Calu3 (cell line): ENCODE measurements around the gene KCNH1. TPM values are rescaled to one million over a fixed set of nuclear protein-coding genes. Genes with fewer than 3 reads are reported as not detected.

Experiments
- BruUV-seq: library from RNA; stranded (reverse); fragments of 400-500 nt; replicated peaks from 2 replicates; lab custom pipeline; 2021; lab: Mats Ljungman, UMichigan
- CTCF ChIA-PET: fragments of 300-600 bp; sonication (Branson Sonifier 250); formaldehyde crosslinking; loops from one replicate; lab custom pipeline; 2022; ENCODE audit warnings: antibody characterized with exemption; lab: Charles Lee
- DNase-seq: peaks from one replicate; pipeline ENCODE4 v3.0.0; 2022
- H3K27ac Mint-ChIP-seq: one replicate; pipeline ENCODE4 v1.8.0; 2022; ENCODE audit warnings: mixed read lengths; ENCODE audit not compliant: unreplicated experiment
- H3K27me3 Mint-ChIP-seq: one replicate; pipeline ENCODE4 v1.8.0; 2022; ENCODE audit warnings: mixed read lengths; ENCODE audit not compliant: unreplicated experiment
- H3K36me3 Mint-ChIP-seq: one replicate; pipeline ENCODE4 v1.8.0; 2022; ENCODE audit warnings: mild to moderate bottlenecking, moderate library complexity, mixed read lengths; ENCODE audit not compliant: insufficient read depth, unreplicated experiment
- H3K4me1 Mint-ChIP-seq: one replicate; pipeline ENCODE4 v1.8.0; 2022; ENCODE audit warnings: mild to moderate bottlenecking, low read depth, mixed read lengths; ENCODE audit not compliant: unreplicated experiment
- H3K4me3 Mint-ChIP-seq: one replicate; pipeline ENCODE4 v1.8.0; 2022; ENCODE audit warnings: mild to moderate bottlenecking, low read depth, moderate library complexity, mixed read lengths; ENCODE audit not compliant: unreplicated experiment
- H3K9me3 Mint-ChIP-seq: one replicate; pipeline ENCODE4 v1.8.0; 2022; ENCODE audit warnings: low read depth, mixed read lengths; ENCODE audit not compliant: unreplicated experiment
- intact Hi-C: fragments of 100-400 bp; cut with micrococcal nuclease; formaldehyde crosslinking; loops from one replicate; pipeline ENCODE4 v1.10.0; 2022; ENCODE audit not compliant: unreplicated experiment
- total RNA-seq: library from RNA; stranded (reverse); gene quantifications from 2 replicates; pipeline ENCODE4 v1.2.3, GENCODE V29; 2022
- TF ChIP-seq, protein P1 (sequence below): fragments of 200-600 bp; IDR thresholded peaks from one replicate; pipeline ENCODE4 v1.8.0; 2022; ENCODE audit warnings: antibody characterized with exemption; ENCODE audit not compliant: unreplicated experiment

The KCNH1 gene
- total RNA-seq, 1 experiment from 2014 or later: not detected

DNA sequence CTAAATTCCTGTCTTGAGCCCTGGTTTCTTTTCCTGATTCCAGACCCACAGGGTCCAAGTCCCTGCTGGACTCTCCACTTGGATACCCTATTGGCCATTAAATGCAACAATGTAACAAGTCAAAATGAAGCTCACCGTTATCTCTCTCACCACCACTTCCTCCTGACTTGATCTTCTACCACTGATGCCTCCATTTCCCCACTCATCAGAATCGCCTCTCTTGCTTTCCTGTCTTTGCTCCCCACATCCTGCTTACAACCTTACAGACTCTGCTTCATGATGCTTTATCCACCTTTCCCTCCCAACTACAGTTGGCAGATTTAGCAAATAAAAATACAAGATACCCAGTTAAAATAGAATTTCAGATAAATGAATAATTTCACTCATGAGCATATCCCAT, 343.8 kb downstream of the KCNH1 start:
- no TSS peak for BruUV-seq
- TF ChIP-seq, protein P1, sequence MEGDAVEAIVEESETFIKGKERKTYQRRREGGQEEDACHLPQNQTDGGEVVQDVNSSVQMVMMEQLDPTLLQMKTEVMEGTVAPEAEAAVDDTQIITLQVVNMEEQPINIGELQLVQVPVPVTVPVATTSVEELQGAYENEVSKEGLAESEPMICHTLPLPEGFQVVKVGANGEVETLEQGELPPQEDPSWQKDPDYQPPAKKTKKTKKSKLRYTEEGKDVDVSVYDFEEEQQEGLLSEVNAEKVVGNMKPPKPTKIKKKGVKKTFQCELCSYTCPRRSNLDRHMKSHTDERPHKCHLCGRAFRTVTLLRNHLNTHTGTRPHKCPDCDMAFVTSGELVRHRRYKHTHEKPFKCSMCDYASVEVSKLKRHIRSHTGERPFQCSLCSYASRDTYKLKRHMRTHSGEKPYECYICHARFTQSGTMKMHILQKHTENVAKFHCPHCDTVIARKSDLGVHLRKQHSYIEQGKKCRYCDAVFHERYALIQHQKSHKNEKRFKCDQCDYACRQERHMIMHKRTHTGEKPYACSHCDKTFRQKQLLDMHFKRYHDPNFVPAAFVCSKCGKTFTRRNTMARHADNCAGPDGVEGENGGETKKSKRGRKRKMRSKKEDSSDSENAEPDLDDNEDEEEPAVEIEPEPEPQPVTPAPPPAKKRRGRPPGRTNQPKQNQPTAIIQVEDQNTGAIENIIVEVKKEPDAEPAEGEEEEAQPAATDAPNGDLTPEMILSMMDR: no peak
- H3K27ac Mint-ChIP-seq: no peak overlapping the region

DNA sequence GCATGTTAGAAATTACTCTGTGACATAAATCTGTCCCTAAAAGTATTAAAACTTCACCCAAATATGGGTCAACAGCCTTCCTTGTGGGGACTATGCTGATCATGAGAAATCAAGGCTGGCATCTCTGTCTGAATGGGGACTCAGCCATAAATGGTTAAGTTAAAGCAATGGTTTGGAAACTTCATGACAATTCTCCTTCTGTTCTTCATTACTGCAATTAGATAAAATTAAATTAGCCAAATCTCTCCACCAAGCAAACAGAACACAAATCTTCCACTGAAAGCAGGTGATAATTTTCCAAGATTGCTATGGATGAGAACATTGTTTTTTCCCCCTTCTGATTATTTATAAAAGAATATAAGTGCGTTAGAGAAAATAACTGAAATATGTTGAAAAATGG, 346.1 kb downstream of the KCNH1 start:
- no peak for DNase-seq
- CTCF ChIA-PET: no interaction called here
- TF ChIP-seq, protein P1: no peak
- Mint-ChIP-seq H3K27me3 (peaks cover 62% of the 10 kb centered on the region), H3K4me1 (no peaks in the 10 kb centered on the region), H3K36me3 (no peaks in the 10 kb centered on the region), H3K9me3 (no peaks in the 10 kb centered on the region), H3K27ac (no peak overlapping the region), H3K4me3 (no peak overlapping the region)
- no TSS peak for BruUV-seq
- intact Hi-C loops: no loop called here

More for the DNA sequence above, 343.8 kb downstream of the KCNH1 start:
- H3K27me3 Mint-ChIP-seq: peaks cover 51% of the 10 kb centered on the region
- intact Hi-C loops: no loop called here
- H3K4me1 Mint-ChIP-seq: no peaks in the 10 kb centered on the region
- no peaks in the 10 kb centered on the region for H3K9me3 Mint-ChIP-seq
- no peak for DNase-seq
- no peaks in the 10 kb centered on the region for H3K36me3 Mint-ChIP-seq
- CTCF ChIA-PET: no interaction called here
- no peak overlapping the region for H3K4me3 Mint-ChIP-seq

DNA sequence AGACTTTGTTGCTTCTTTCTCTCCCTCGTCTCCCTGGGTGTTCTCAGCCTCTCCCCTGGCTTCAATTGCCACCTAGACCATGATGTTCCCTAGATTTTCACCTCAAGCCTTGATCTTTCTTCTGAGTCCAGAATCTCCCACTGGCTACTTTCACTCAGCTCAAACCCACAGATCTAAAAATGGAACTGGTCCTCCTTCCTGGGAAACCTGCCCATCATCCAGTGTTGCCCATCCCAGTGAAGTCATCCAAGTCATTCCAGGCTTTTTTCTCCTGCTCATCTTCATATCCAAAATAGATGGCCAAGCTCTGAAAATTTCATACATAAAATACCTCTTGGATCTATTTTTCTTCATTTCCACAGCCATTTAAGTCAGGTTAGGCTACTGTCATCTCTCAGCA, 347.4 kb downstream of the KCNH1 start:
- no peak for DNase-seq
- Mint-ChIP-seq H3K4me3 (no peak overlapping the region), H3K27ac (no peak overlapping the region), H3K27me3 (peaks cover 71% of the 10 kb centered on the region), H3K4me1 (no peaks in the 10 kb centered on the region), H3K9me3 (no peaks in the 10 kb centered on the region), H3K36me3 (no peaks in the 10 kb centered on the region)
- intact Hi-C loops: no loop called here
- BruUV-seq: no TSS peak
- CTCF ChIA-PET: no interaction called here
- TF ChIP-seq, protein P1: no peak

DNA sequence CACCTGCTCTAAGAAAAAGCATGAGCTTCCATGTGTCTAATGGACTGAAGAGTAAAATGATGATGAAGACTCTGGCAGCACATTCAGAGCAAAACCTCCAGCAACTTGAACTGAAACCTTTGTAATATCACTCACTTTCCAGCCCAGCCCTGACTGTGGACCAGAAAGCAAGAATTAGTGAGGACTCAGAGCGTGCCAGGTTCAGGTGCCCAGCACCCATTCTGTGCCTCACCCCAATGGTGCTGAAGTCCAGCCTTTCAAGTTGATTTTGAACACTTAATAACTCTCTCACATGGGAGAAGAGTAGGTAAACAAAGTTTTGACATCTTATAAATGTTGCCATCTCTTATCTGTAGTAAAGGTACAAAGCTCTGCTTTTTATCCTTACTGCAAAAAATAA, 350.0 kb downstream of the KCNH1 start:
- CTCF ChIA-PET: no interaction called here
- no peak for DNase-seq
- Mint-ChIP-seq H3K4me3 (no peak overlapping the region), H3K4me1 (no peaks in the 10 kb centered on the region), H3K27ac (no peak overlapping the region), H3K9me3 (no peaks in the 10 kb centered on the region), H3K27me3 (peaks cover 78% of the 10 kb centered on the region), H3K36me3 (no peaks in the 10 kb centered on the region)
- TF ChIP-seq, protein P1: no peak
- intact Hi-C loops: no loop called here
- BruUV-seq: no TSS peak
